AG04450 (cell line): ENCODE data around the gene CACNA2D3. TPM values are rescaled to one million over a fixed set of nuclear protein-coding genes. Genes with fewer than 3 reads are reported as not detected.

ENCODE experiments used
- CTCF ChIA-PET: fragments of 300-600, 350-600 bp; formaldehyde crosslinking; extraction: SDS; loops from one replicate; lab custom pipeline; 2022; ENCODE audit warnings: antibody characterized with exemption, inconsistent platforms; lab: Charles Lee
- POLR2A ChIA-PET: fragments of 350-600 bp; formaldehyde crosslinking; extraction: SDS; loops from one replicate; lab custom pipeline; 2021; ENCODE audit warnings: antibody characterized with exemption, inconsistent platforms; lab: Yijun Ruan, JAX
- DNase-seq: peaks from one replicate; pipeline ENCODE4 v3.0.0-alpha.2; 2011; ENCODE audit warnings: low read depth, low spot score
- H3K27ac ChIP-seq: one replicate; pipeline ENCODE4 v1.5.1; 2012; ENCODE audit warnings: low read depth, low read length, control low read depth
- H3K27me3 ChIP-seq: one replicate; pipeline ENCODE4 v1.6.0; 2012; ENCODE audit warnings: low read length; ENCODE audit not compliant: control insufficient read depth, insufficient read depth
- H3K4me3 ChIP-seq: 2 replicates; pipeline ENCODE4 v1.5.1; 2011; ENCODE audit warnings: mild to moderate bottlenecking, low read depth, low read length, control low read depth
- H3K9me3 ChIP-seq: 2 replicates; pipeline ENCODE4 v1.5.1; 2012; ENCODE audit warnings: low read length; ENCODE audit not compliant: control insufficient read depth, insufficient read depth
- polyA plus RNA-seq: library from polyadenylated mRNA; depleted of rRNA; stranded (reverse); fragments of >200 nt; gene quantifications from 2 replicates; pipeline ENCODE4 v1.2.3, GENCODE V29; 2011
- TF ChIP-seq, protein P1 (sequence below): IDR thresholded peaks from 2 replicates; pipeline ENCODE4 v1.5.1; 2011; ENCODE audit warnings: low read depth, low read length, control low read depth, inconsistent platforms

The CACNA2D3 gene
- polyA plus RNA-seq, 1 experiment: 0.32 TPM

DNA sequence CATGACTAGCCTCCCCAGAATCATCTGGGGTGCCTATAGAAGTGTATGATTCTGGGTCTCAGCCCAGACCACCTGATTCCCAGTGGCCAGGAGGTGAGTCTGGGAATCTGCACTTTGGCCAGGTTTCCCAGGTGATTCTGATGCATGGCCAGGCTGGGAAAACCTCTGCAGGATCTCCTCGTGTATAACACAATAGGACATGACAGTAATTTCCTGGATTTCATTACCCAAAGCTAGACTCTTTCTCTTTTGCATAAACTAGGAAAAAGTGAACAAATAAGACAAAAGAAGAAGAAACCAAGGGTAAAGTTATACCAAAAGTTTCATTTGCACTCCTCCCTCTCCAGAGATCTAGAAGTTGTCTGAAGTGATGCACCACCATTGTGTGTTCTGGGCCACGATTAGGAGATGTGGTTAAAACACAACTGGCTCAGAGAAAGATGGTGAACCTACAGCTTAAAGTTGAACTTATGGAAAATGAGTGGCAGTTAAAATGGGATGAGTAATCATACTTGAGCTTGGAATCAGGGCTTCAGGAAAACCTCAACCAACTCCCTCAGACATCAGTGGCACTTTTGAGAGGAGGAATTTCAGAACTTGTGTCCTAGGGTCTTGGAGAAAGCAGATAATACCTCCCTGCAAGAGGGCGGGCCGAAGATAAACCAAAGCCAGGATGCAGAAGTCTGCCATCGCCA lies 914.7 kb downstream of the CACNA2D3 start:
- H3K27ac ChIP-seq: no peak overlapping the region
- no peak for DNase-seq
- TF ChIP-seq, protein P1, sequence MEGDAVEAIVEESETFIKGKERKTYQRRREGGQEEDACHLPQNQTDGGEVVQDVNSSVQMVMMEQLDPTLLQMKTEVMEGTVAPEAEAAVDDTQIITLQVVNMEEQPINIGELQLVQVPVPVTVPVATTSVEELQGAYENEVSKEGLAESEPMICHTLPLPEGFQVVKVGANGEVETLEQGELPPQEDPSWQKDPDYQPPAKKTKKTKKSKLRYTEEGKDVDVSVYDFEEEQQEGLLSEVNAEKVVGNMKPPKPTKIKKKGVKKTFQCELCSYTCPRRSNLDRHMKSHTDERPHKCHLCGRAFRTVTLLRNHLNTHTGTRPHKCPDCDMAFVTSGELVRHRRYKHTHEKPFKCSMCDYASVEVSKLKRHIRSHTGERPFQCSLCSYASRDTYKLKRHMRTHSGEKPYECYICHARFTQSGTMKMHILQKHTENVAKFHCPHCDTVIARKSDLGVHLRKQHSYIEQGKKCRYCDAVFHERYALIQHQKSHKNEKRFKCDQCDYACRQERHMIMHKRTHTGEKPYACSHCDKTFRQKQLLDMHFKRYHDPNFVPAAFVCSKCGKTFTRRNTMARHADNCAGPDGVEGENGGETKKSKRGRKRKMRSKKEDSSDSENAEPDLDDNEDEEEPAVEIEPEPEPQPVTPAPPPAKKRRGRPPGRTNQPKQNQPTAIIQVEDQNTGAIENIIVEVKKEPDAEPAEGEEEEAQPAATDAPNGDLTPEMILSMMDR: no peak
- H3K27me3 ChIP-seq: no peaks in the 10 kb centered on the region
- ChIA-PET POLR2A (no interaction called here), CTCF (no interaction called here)
- H3K4me3 ChIP-seq: no peak overlapping the region
- H3K9me3 ChIP-seq: no peaks in the 10 kb centered on the region

DNA sequence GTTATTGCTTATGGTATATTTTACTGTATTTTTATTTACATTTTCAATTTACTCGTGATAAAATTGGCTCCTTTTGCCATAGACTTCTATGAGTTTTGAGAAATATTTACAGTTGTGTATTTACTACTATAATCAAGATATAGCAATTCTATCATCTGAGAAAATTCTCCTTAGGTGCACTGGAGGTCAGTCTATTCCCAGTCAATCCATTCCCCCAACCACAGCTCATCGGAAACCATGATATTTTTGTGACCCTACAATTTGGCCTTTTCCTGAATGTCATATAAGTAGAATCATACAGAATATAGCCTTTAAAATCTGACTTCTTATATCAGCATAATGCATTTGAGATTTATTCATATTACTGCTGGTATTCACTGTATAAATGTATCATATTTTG lies 920.2 kb downstream of the CACNA2D3 start:
- ChIA-PET POLR2A (no interaction called here), CTCF (no interaction called here)
- Histone ChIP-seq H3K27ac (no peak overlapping the region), H3K4me3 (no peak overlapping the region), H3K9me3 (no peaks in the 10 kb centered on the region), H3K27me3 (no peaks in the 10 kb centered on the region)
- TF ChIP-seq, protein P1: 0 out of 2 replicates have a peak, but pooled peaks have one; percentile 6
- DNase-seq: no peak

DNA sequence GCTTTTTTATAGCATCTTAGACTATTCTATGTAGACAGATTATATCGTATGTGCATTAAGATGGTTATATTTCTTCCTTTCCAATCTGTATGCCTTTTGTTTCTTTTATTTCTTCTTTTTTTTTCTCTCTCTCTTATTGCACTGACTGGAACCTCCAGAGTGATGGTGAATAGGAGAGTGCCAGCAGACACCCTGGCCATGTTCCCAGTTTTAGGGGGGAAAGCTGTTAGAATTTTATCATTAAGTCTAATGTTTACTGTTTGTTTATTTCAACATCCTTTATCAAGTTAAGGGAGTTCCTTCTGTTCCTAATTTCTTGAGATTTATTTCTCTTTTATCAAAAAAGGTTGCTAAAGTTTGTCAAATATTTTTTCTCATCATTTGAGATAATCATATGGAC lies 922.1 kb downstream of the CACNA2D3 start:
- ChIA-PET POLR2A (no interaction called here), CTCF (no interaction called here)
- Histone ChIP-seq H3K4me3 (no peak overlapping the region), H3K9me3 (no peaks in the 10 kb centered on the region), H3K27me3 (no peaks in the 10 kb centered on the region), H3K27ac (no peak overlapping the region)
- TF ChIP-seq, protein P1: no peak
- DNase-seq: no peak

DNA sequence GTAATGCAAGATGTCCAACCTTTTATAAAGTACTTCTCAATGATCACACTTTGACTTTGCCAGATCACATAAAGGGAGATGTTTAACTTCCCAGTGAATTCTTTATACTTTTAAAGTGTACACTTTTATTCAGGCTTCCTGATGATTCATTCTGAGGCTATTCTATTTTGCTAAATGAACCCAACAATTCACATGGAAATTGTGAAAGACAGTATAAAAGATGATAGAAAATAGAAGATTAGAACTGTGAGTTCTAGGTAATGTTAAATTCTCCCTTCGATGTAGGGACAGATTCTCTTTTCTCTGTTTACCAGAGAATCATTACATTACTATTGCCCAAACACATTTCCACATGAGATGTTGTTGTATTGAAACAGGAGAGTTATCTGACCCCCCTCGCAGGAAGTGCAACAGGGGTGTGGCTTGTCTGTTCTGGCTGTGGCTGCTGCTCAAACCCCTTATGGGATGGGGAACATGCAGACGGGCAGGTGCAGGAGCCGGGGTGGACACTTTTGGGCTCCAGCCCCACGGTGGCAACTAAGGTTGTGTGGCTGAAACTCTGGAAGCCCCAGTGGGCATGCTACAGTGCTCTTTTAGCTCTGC lies 936.8 kb downstream of the CACNA2D3 start:
- TF ChIP-seq, protein P1: no peak
- Histone ChIP-seq H3K9me3 (no peaks in the 10 kb centered on the region; the same call in 1 of the 2 replicates), H3K4me3 (no peak overlapping the region), H3K27me3 (no peaks in the 10 kb centered on the region), H3K27ac (no peak overlapping the region)
- DNase-seq: no peak
- ChIA-PET CTCF (no interaction called here), POLR2A (no interaction called here)

DNA sequence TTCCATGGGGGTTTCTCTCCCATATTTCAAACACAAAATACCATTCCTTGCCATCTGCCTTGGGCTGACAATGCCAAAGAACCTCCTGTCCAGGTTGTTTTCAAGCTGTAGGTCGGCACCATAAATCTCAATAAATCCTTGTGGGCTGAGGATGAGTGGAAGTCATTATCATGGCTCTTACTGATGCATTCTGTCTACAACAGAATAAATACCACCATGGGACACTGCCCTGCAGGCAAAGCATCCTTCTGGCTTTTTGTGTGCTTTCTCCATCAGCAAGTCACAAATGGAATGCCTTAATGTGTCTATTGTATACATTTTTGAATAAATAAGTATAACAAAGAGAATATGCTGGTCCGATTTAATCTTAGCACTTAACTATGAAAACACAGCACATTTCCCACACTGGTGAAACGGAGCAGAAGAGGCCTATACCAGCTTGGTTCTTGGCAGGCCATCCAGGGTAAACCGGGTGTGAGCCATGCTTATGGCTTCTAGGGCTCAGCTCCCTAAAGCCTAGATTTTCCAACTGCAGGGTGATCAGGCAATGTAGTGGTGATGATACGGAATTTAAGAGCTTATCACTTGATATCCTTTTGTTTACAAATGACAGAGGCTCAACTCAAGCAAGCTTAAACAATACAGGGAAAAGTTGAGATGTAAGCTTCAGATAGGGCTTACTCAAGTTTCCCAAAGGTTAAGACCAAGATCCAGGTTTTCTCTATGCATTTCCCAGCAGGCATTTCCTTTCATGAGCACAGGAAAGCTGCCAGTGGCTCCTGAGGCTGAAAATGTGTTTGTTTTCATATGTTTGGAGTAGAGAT lies 938.8 kb downstream of the CACNA2D3 start:
- Histone ChIP-seq H3K9me3 (no peaks in the 10 kb centered on the region; the same call in 1 of the 2 replicates), H3K27me3 (no peaks in the 10 kb centered on the region), H3K27ac (no peak overlapping the region), H3K4me3 (no peak overlapping the region)
- ChIA-PET POLR2A (no interaction called here), CTCF (interaction anchor here (0.8 to 1.2 kb wide), 3 partner anchors 11 to 208 kb away, joined by 3 read pairs; no protein-coding TSS in a partner anchor)
- DNase-seq: no peak
- TF ChIP-seq, protein P1: no peak
